HG03575 (cell line): ENCODE measurements around the gene ART5.
"Not testable (repeated sequence)": the region's sequence is repeated elsewhere in the genome, so short reads cannot be mapped to it uniquely, and the experiment has no call there.

Source experiments
- ATAC-seq: cut with Tn5 transposase; IDR thresholded peaks from one replicate; pipeline ENCODE4 v1.9.1; 2021; ENCODE audit not compliant: unreplicated experiment, insufficient number of reproducible peaks, low FRiP score; ENCODE audit errors: extremely low read depth

Gene ART5

GRCh38 chr11:3590193-3590592, 51.6 kb downstream of the ART5 start:
- ATAC-seq: not testable (repeated sequence)

GRCh38 chr11:3588776-3589175, 53.0 kb downstream of the ART5 start:
- not testable (repeated sequence) for ATAC-seq
